ENCODE measurements around the gene KCNH2. TPM values are rescaled to one million over a fixed set of nuclear protein-coding genes. Genes with fewer than 3 reads are reported as not detected.
A peak's percentile ranks its signal among the peaks of the same experiment; 100 is the strongest.

Gene KCNH2
- total RNA-seq, 2 experiments from 2014 or later: 0.34 to 0.45 TPM

DNA sequence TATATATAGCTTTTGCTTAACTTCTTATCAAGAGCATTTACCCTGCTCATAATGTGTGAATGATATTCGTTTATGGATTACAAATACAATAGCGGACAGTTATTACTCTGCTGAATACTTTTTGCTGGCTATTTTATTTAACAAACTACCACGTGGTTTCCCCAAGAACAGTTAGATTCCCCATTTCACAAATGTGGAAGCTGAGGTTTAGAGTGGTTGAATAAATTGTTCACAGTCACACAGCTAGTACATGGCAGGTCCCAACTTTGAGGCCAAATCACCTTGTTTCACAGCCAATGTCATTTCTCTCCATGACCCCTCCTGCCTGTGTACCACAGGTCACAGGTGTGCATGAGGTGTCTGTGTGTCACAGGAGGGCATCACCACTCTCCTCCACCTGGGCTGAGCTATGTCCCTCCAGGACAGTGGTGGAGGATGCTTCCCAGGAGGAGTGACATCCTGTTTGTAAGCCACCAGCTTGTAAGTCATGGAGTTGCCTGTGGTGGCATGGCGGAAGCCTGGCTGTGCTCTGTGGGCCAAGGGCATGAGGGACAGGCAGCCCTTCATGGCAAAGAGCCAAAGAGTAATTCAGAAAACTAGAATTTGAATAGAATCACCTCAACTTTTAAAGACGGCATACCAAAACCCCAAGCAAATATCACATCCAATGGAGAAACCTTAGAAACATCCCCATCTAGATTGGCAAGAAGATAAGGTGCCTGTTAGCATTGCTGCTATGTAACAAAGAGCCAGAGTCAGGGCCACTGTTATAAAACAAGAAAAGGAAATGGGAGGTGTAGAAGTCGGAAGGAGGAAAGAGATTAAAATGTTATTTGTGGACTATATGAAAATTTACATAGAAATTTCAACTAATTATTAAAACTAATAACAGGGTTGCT lies 73.9 kb downstream of the KCNH2 start:
- intact Hi-C loops (cut with micrococcal nuclease): no loop called here
- Mint-ChIP-seq H3K4me3 (no peak overlapping the region), H3K9me3 (no peaks in the 10 kb centered on the region), H3K36me3 (no peaks in the 10 kb centered on the region), H3K27ac (no peak overlapping the region), H3K27me3 (peaks cover 27% of the 10 kb centered on the region), H3K4me1 (ENCODE audit: low read depth) (peaks cover 7% of the 10 kb centered on the region)
- POLR2A ChIA-PET: no interaction called here
- CTCF ChIA-PET: interaction anchor here (1.2 kb wide), 1 partner anchor 27 kb away, joined by 8 read pairs; no protein-coding TSS in a partner anchor
- no peak for DNase-seq

DNA sequence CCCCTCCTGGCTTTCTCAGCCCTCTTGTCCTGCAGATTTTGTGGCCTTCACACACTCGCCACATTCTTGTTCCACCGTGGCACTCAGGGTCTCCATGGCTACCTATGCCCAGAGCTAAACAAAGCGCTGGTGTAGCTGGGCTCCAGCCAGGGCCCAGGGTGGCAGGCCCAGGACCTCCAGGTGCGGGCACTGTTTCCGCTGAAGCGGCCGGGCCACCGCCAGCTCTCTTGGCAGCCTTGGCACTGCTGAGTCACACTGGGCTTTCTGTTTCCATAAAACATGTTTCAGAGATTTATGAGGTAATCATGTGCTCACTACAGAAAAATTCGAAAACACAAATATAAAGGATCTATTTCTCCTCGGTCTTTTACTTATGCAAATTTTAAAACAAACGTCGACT lies 74.5 kb downstream of the KCNH2 start:
- ChIA-PET POLR2A (no interaction called here), CTCF (interaction anchor here (1.2 kb wide), 1 partner anchor 26 kb away, joined by 8 read pairs; no protein-coding TSS in a partner anchor)
- H3K27ac Mint-ChIP-seq: no peak overlapping the region
- H3K4me3 Mint-ChIP-seq: no peak overlapping the region
- intact Hi-C loops (cut with micrococcal nuclease): no loop called here
- H3K9me3 Mint-ChIP-seq: no peaks in the 10 kb centered on the region
- H3K36me3 Mint-ChIP-seq: no peaks in the 10 kb centered on the region
- peaks cover 4% of the 10 kb centered on the region for H3K4me1 Mint-ChIP-seq (ENCODE audit: low read depth)
- peak; percentile 35 for DNase-seq
- H3K27me3 Mint-ChIP-seq: peaks cover 29% of the 10 kb centered on the region

DNA sequence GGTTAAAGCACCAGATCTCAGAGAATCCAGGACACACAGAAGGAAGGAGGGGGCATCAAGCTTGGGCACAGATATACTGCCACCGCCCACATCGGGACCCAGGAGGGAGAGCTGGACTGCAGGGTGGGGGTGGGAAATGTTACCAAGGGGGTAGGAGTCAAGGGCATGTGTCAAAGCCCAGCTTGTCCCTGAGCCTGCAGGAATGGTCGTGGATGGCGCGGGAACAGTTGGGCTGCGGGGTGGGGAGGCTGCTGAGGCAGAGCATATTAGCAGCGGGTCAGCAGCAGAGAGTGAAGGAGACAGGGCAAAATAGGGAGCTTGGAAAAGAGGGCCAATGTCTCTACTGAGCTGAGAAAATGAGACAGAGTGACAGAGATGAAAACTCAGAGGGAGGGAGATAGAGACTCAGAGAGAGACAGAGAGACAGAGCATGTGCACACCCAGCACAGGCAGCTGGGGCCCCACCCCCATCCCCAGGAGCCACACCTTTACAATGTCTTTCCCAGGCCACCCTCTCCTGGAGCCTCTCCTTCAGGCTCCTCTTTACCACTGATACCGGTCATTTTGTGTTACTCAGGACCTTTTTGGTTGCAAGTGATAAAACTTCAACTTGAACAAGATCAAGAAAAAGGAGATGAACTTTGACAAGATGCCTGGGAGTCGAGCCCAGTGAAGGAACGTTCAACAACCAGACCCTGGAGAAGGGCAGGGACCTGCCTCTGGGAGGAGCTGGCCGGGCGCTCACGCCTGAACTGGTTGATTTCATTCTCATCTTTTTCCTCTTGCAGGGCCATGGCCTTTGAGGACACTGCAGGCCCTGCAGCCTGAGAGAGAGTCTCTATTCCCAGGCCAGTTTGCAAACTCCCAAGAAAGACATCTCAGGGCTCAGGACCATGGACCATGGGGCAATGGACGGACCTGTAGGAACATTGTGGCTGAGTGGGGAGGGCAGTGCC lies 75.8 kb downstream of the KCNH2 start:
- H3K4me1 Mint-ChIP-seq (ENCODE audit: low read depth): peaks cover 14% of the 10 kb centered on the region
- CTCF ChIA-PET: interaction anchor here (1.0 to 5.3 kb wide), 5 partner anchors 61 to 221 kb away, joined by 3 to 53 read pairs (median 4); no protein-coding TSS in a partner anchor
- peaks cover 34% of the 10 kb centered on the region for H3K27me3 Mint-ChIP-seq
- DNase-seq: no peak
- H3K27ac Mint-ChIP-seq: no peak overlapping the region
- no peaks in the 10 kb centered on the region for H3K9me3 Mint-ChIP-seq
- no peaks in the 10 kb centered on the region for H3K36me3 Mint-ChIP-seq
- POLR2A ChIA-PET: no interaction called here
- intact Hi-C loops (cut with micrococcal nuclease): no loop called here
- no peak overlapping the region for H3K4me3 Mint-ChIP-seq

DNA sequence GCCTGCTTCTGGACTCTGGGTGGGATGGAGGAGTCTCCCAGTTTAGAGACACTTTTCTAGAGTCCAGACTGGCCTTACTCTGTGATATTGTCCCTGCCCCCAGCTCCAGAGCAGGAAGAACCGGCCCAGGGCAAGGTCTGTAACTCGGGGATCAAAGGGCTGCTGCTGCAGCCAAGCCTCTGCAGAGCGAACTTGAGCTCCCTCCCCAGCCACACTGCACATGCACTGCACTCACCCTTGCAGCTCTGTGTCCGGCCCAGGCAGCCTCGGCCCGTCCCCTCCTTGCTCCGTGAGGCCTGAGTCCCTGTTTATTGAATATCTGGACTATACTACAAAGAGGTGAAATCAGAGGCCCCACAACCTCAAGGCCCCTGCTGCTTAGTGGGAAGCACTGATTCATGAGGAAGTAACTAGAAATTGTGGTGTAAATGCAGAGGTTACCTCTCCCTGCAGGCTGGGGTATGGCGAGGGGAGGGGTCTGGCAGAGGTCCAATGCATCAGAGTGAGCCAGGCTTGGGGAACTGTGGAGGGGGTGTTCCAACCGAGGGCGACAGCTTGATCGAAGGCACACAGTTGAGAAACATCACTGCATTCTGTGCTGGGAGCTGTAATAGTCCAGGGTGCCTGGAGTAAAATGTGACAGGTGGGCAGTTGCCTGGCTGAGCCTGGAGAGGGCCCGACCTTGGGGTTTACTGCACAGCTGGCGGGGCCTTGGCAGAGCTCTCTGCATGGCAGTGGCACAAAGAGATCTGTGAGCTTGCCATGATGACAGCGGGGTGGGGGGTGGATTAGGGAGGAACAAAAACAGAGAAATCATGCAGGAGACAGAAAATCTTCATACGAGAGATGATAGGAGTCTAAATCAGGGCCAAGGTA lies 76.7 kb downstream of the KCNH2 start:
- Mint-ChIP-seq H3K4me1 (ENCODE audit: low read depth) (peaks cover 14% of the 10 kb centered on the region), H3K4me3 (no peak overlapping the region), H3K9me3 (no peaks in the 10 kb centered on the region), H3K36me3 (no peaks in the 10 kb centered on the region), H3K27me3 (peaks cover 36% of the 10 kb centered on the region), H3K27ac (no peak overlapping the region)
- DNase-seq: no peak
- intact Hi-C loops (cut with micrococcal nuclease): no loop called here
- ChIA-PET POLR2A (no interaction called here), CTCF (interaction anchor here (1.0 to 5.3 kb wide), 7 partner anchors 25 to 222 kb away, joined by 3 to 53 read pairs (median 4); no protein-coding TSS in a partner anchor)

DNA sequence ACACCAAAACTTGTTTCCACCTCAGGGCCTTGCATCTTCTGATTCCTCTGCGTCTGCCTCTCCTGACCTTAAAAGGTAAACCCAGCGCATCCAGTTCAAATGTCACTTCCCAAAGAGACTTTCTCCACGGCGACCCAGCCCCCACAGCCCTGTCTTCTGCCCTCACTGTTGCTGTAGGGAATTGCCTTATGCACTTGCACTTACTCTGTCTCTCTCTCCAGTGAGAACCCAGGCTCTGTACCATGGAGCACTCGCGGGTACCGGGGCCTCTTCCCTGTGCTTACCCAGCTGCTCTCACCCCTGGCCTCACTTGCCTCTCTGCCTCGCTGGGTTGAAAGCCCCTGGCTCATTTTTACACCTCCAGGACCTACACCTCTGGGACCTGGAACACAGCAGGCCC lies 77.4 kb downstream of the KCNH2 start:
- Mint-ChIP-seq H3K27ac (no peak overlapping the region), H3K4me1 (ENCODE audit: low read depth) (peaks cover 14% of the 10 kb centered on the region), H3K27me3 (peaks cover 42% of the 10 kb centered on the region), H3K36me3 (no peaks in the 10 kb centered on the region), H3K4me3 (no peak overlapping the region), H3K9me3 (no peaks in the 10 kb centered on the region)
- no peak for DNase-seq
- intact Hi-C loops (cut with micrococcal nuclease): no loop called here
- ChIA-PET CTCF (interaction anchor here (1.2 to 5.3 kb wide), 4 partner anchors 24 to 118 kb away, joined by 3 to 53 read pairs (median 4); no protein-coding TSS in a partner anchor), POLR2A (no interaction called here)

- H3K4me3 Mint-ChIP-seq: peak overlapping the region; percentile 25
- H3K36me3 Mint-ChIP-seq: no peaks in the 10 kb centered on the region
- H3K27me3 Mint-ChIP-seq: peaks cover 42% of the 10 kb centered on the region
- no peaks in the 10 kb centered on the region for H3K9me3 Mint-ChIP-seq
- H3K4me1 Mint-ChIP-seq (ENCODE audit: low read depth): peaks cover 11% of the 10 kb centered on the region
- intact Hi-C loops (cut with micrococcal nuclease): loop anchor here (1.0 to 5.0 kb wide), 4 partner anchors 39 to 214 kb away; no protein-coding TSS in a partner anchor
- ChIA-PET POLR2A (interaction anchor here (0.6 to 1.0 kb wide), 3 partner anchors 13 to 119 kb away, joined by 3 to 4 read pairs (median 3); no protein-coding TSS in a partner anchor), CTCF (interaction anchor here (0.5 to 5.3 kb wide), 42 partner anchors 8 to 1427 kb away, joined by 3 to 58 read pairs (median 4); partner anchors contain the start of gene ABCB8)
- DNase-seq: peak; percentile 85
- H3K27ac Mint-ChIP-seq: no peak overlapping the region
Measured at GRCh38 chr7:150898475-150899011, 79.6 kb downstream of the KCNH2 start.

GRCh38 chr7:150897502-150898474 lies 80.3 kb downstream of the KCNH2 start:
- peak; percentile 67 for DNase-seq
- H3K27me3 Mint-ChIP-seq: peaks cover 41% of the 10 kb centered on the region
- intact Hi-C loops (cut with micrococcal nuclease): loop anchor here (1.0 to 5.0 kb wide), 4 partner anchors 40 to 215 kb away; no protein-coding TSS in a partner anchor
- ChIA-PET CTCF (interaction anchor here (0.6 to 5.3 kb wide), 41 partner anchors 9 to 1023 kb away, joined by 3 to 58 read pairs (median 5); partner anchors contain the start of gene ABCB8), POLR2A (interaction anchor here (0.6 to 1.0 kb wide), 4 partner anchors 14 to 664 kb away, joined by 3 to 4 read pairs (median 4); no protein-coding TSS in a partner anchor)
- H3K4me1 Mint-ChIP-seq (ENCODE audit: low read depth): peaks cover 10% of the 10 kb centered on the region
- no peaks in the 10 kb centered on the region for H3K9me3 Mint-ChIP-seq
- H3K4me3 Mint-ChIP-seq: peak overlapping the region; percentile 25
- H3K36me3 Mint-ChIP-seq: no peaks in the 10 kb centered on the region
- no peak overlapping the region for H3K27ac Mint-ChIP-seq

DNA sequence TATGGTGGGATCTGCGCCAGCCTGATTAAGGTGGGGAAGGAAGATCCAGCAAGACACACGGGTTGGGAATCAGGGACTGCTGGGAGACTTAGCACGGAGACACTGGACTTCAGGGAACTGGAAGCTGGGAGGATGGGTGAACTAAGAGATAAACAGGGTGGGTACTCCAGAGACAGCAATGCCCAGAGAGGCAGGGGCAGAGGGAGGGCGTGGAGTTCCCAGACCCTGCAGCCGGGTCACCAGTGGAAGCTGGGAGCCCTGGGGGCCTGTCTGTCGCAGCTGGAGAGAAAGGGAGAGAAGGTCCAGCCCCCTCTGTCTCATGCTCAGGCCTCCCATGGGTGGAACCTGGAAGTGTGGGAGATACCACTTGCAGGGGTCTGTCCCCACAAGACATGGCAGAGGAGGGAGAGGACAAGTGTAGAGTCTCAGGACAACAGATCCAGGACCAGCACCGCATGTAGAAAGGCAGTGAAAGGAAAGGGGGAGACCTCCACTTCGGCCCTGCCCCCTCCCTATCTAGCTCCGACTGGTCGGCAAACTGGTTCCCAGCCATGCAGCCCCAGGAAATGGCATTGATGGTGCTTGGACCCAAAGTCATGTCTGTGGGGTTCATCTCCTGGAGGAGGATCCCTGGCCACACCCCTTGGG lies 81.4 kb downstream of the KCNH2 start:
- Mint-ChIP-seq H3K27me3 (peaks cover 33% of the 10 kb centered on the region), H3K36me3 (no peaks in the 10 kb centered on the region), H3K27ac (no peak overlapping the region), H3K4me3 (no peak overlapping the region), H3K4me1 (ENCODE audit: low read depth) (peaks cover 10% of the 10 kb centered on the region), H3K9me3 (no peaks in the 10 kb centered on the region)
- DNase-seq: no peak
- CTCF ChIA-PET: interaction anchor here (2.1 to 3.5 kb wide), 2 partner anchors 17 to 112 kb away, joined by 17 to 58 read pairs; no protein-coding TSS in a partner anchor
- intact Hi-C loops (cut with micrococcal nuclease): loop anchor here (5.0 kb wide), 2 partner anchors 41 to 216 kb away; no protein-coding TSS in a partner anchor
- POLR2A ChIA-PET: no interaction called here

- peaks cover 10% of the 10 kb centered on the region for H3K4me1 Mint-ChIP-seq (ENCODE audit: low read depth)
- H3K4me3 Mint-ChIP-seq: no peak overlapping the region
Measured at GRCh38 chr7:150895809-150896208, 82.3 kb downstream of the KCNH2 start.

More at GRCh38 chr7:150895809-150896208, 82.3 kb downstream of the KCNH2 start:
- no peak overlapping the region for H3K27ac Mint-ChIP-seq
- CTCF ChIA-PET: interaction anchor here (3.5 kb wide), 1 partner anchor 16 kb away, joined by 58 read pairs; no protein-coding TSS in a partner anchor
- peaks cover 33% of the 10 kb centered on the region for H3K27me3 Mint-ChIP-seq
- POLR2A ChIA-PET: no interaction called here
- DNase-seq: no peak
- intact Hi-C loops (cut with micrococcal nuclease): loop anchor here (5.0 kb wide), 2 partner anchors 41 to 216 kb away; no protein-coding TSS in a partner anchor
- no peaks in the 10 kb centered on the region for H3K9me3 Mint-ChIP-seq
- H3K36me3 Mint-ChIP-seq: no peaks in the 10 kb centered on the region

Measured in activated CD4-positive, alpha-beta memory T cell treated with anti-CD3 and anti-CD28 coated beads for 36 hours (primary cell).